H1 (cell line): Measurements from ENCODE around the gene OPN1MW3. TPM values are rescaled to one million over a fixed set of nuclear protein-coding genes. Genes with fewer than 3 reads are reported as not detected.
"Not testable (repeated sequence)": the region's sequence is repeated elsewhere in the genome, so short reads cannot be mapped to it uniquely, and the experiment has no call there.

ENCODE experiments used
- CTCF ChIA-PET: fragments of 300-600 bp; sonication (Branson Sonifier 250); formaldehyde crosslinking; loops from one replicate; lab custom pipeline; 2021; ENCODE audit not compliant: partially characterized antibody; lab: Charles Lee
- POLR2A ChIA-PET: fragments of 300-600 bp; sonication (Branson Sonifier 250); formaldehyde crosslinking; loops from one replicate; lab custom pipeline; 2021; ENCODE audit warnings: inconsistent platforms; ENCODE audit not compliant: partially characterized antibody; lab: Charles Lee
- DNase-seq, 2 experiments: peaks; one replicate each; pipeline versions ENCODE4 v3.0.0 to v3.0.0-alpha.2; 2010 to 2022; ENCODE audit warnings: low spot score in 2 of 2, low read depth in 1 of 2, mixed read lengths in 1 of 2
- FAIRE-seq: peaks from 2 replicates; lab custom pipeline; 2011; peaks lifted over from hg19 to GRCh38; lab: Jason Lieb, UNC
- H2AFZ ChIP-seq: 2 replicates; pipeline ENCODE4 v1.8.1; 2012; ENCODE audit warnings: low read length, inconsistent platforms
- H2AK5ac ChIP-seq: 2 replicates; pipeline ENCODE4 v1.6.1; 2013; ENCODE audit warnings: low read depth, low read length
- H2BK120ac ChIP-seq: replicated peaks from 2 replicates; pipeline ENCODE3; 2013; ENCODE audit warnings: low read depth, low read length, inconsistent platforms
- H2BK12ac ChIP-seq: 2 replicates; pipeline ENCODE4 v1.6.1; 2013; ENCODE audit warnings: low read depth, low read length
- H2BK15ac ChIP-seq: 2 replicates; pipeline ENCODE4 v1.6.1; 2013; ENCODE audit warnings: low read length
- H2BK20ac ChIP-seq: 2 replicates; pipeline ENCODE4 v1.6.1; 2013; ENCODE audit warnings: low read length
- H2BK5ac ChIP-seq: 2 replicates; pipeline ENCODE4 v1.6.1; 2013; ENCODE audit warnings: low read depth, low read length
- H3K14ac ChIP-seq: 2 replicates; pipeline ENCODE4 v1.6.1; 2013; ENCODE audit warnings: inconsistent platforms; ENCODE audit not compliant: insufficient read length
- H3K18ac ChIP-seq: 2 replicates; pipeline ENCODE4 v1.6.1; 2013; ENCODE audit warnings: low read length; ENCODE audit errors: extremely low read depth
- H3K23ac ChIP-seq: 2 replicates; pipeline ENCODE4 v1.6.1; 2013; ENCODE audit warnings: inconsistent platforms; ENCODE audit not compliant: insufficient read length
- H3K23me2 ChIP-seq: 2 replicates; pipeline ENCODE4 v1.6.1; 2013; ENCODE audit warnings: low read depth, low read length
- H3K27ac ChIP-seq: 2 replicates; pipeline ENCODE4 v1.6.1; 2011; ENCODE audit warnings: low read depth, low read length, inconsistent platforms
- H3K27me3 ChIP-seq, 4 experiments: replicated peaks in 1 of 4; 1 replicate in 1 of 4; 2 replicates in 3 of 4; pipeline versions ENCODE4 v1.6.1 to v1.8.1; 2011 to 2013; ENCODE audit warnings: low read length in 3 of 4, mild to moderate bottlenecking in 3 of 4, inconsistent platforms in 2 of 4, mixed read lengths in 2 of 4, moderate library complexity in 1 of 4; ENCODE audit not compliant: control insufficient read depth in 3 of 4, insufficient read depth in 3 of 4; ENCODE audit errors: extremely low read depth in 1 of 4
- H3K36me3 ChIP-seq, 4 experiments: 2 replicates each; pipeline versions ENCODE4 v1.6.1 to v1.8.1; 2011 to 2013; ENCODE audit warnings: mild to moderate bottlenecking in 4 of 4, low read length in 3 of 4, moderate library complexity in 2 of 4, control low read depth in 1 of 4, inconsistent platforms in 1 of 4; ENCODE audit not compliant: insufficient read depth in 4 of 4, control insufficient read depth in 2 of 4
- H3K4ac ChIP-seq: replicated peaks from 2 replicates; pipeline ENCODE3; 2013; ENCODE audit warnings: low read length, low read depth, mixed read lengths, inconsistent platforms; ENCODE audit not compliant: insufficient read length
- H3K4me1 ChIP-seq, 4 experiments: replicated peaks in 1 of 4; 1 replicate in 1 of 4; 2 replicates in 3 of 4; pipeline versions ENCODE4 v1.6.1 to v1.8.1; 2011 to 2013; ENCODE audit warnings: low read length in 3 of 4, inconsistent platforms in 2 of 4, mixed read lengths in 1 of 4; ENCODE audit not compliant: insufficient read depth in 4 of 4, control insufficient read depth in 3 of 4
- H3K4me2 ChIP-seq, 2 experiments: 2 replicates each; pipeline versions ENCODE4 v1.6.1 to v1.8.1; 2011 to 2013; ENCODE audit warnings: low read depth in 2 of 2, low read length in 2 of 2, control low read depth in 1 of 2, inconsistent platforms in 1 of 2, mild to moderate bottlenecking in 1 of 2; ENCODE audit not compliant: insufficient read depth in 1 of 2
- H3K4me3 ChIP-seq, 4 experiments: fragments of 200-600, 300-600 bp in 1 of 4; sonication (generic), shearing (Covaris generic), sonication (Bioruptor Twin) in 1 of 4; 2 replicates each; pipeline versions ENCODE4 v1.5.1 to v1.8.1; 2011 to 2016; ENCODE audit warnings: low read length in 4 of 4, low read depth in 3 of 4, control low read depth in 2 of 4, inconsistent platforms in 2 of 4, mild to moderate bottlenecking in 2 of 4, mixed read lengths in 1 of 4, moderate library complexity in 1 of 4; ENCODE audit not compliant: insufficient read depth in 2 of 4; ENCODE audit errors: extremely low read depth in 1 of 4
- H3K56ac ChIP-seq: replicated peaks from 2 replicates; pipeline ENCODE3; 2013; ENCODE audit warnings: low read depth, mild to moderate bottlenecking, mixed read lengths, low read length, inconsistent platforms; ENCODE audit not compliant: insufficient read length
- H3K79me1 ChIP-seq: 2 replicates; pipeline ENCODE4 v1.6.1; 2013; ENCODE audit warnings: low read depth, low read length, control low read depth
- H3K79me2 ChIP-seq, 2 experiments: 2 replicates each; pipeline versions ENCODE4 v1.6.1 to v1.8.1; 2012 to 2013; ENCODE audit warnings: low read length in 2 of 2, mild to moderate bottlenecking in 2 of 2, inconsistent platforms in 1 of 2; ENCODE audit not compliant: insufficient read depth in 2 of 2, control insufficient read depth in 1 of 2
- H3K9ac ChIP-seq, 4 experiments: replicated peaks in 1 of 4; 1 replicate in 1 of 4; 2 replicates in 3 of 4; pipeline versions ENCODE4 v1.6.1 to v1.8.1; 2011 to 2013; ENCODE audit warnings: low read depth in 3 of 4, low read length in 3 of 4, control low read depth in 2 of 4, mild to moderate bottlenecking in 2 of 4, moderate library complexity in 2 of 4, inconsistent platforms in 1 of 4; ENCODE audit errors: extremely low read depth in 1 of 4
- H3K9me3 ChIP-seq, 2 experiments: 2 replicates each; pipeline versions ENCODE4 v1.6.1 to v1.8.1; 2012 to 2013; ENCODE audit warnings: mild to moderate bottlenecking in 2 of 2, moderate library complexity in 2 of 2, control low read depth in 1 of 2, inconsistent platforms in 1 of 2, low read depth in 1 of 2, low read length in 1 of 2, mixed read lengths in 1 of 2; ENCODE audit not compliant: insufficient read depth in 2 of 2
- H4K20me1 ChIP-seq, 2 experiments: replicated peaks in 1 of 2; 2 replicates each; pipeline versions ENCODE3 to v1.8.1; 2011 to 2013; ENCODE audit warnings: inconsistent platforms in 2 of 2, low read length in 2 of 2, mild to moderate bottlenecking in 1 of 2; ENCODE audit not compliant: insufficient read depth in 2 of 2, control insufficient read depth in 1 of 2
- H4K5ac ChIP-seq: 2 replicates; pipeline ENCODE4 v1.6.1; 2013; ENCODE audit warnings: low read length, low read depth, mixed read lengths, inconsistent platforms; ENCODE audit not compliant: insufficient read length
- H4K8ac ChIP-seq: 2 replicates; pipeline ENCODE4 v1.8.0; 2013; ENCODE audit warnings: mild to moderate bottlenecking, moderate library complexity, low read length, inconsistent platforms; ENCODE audit not compliant: insufficient read depth; ENCODE audit errors: extremely low read depth
- H4K91ac ChIP-seq: replicated peaks from 2 replicates; pipeline ENCODE3; 2013; ENCODE audit warnings: low read length, mixed read lengths, inconsistent platforms; ENCODE audit not compliant: insufficient read length
- WGBS, 2 experiments: shearing (Covaris generic) in 1 of 2; methylation state at CpG; one replicate each; pipeline versions ENCODE4 v1.1.6 to v1.1.7; 2013 to 2015; ENCODE audit warnings: low lambda C conversion rate in 2 of 2, mixed read lengths in 2 of 2, inconsistent platforms in 1 of 2, low coverage in 1 of 2, missing lambda C conversion rate in 1 of 2; ENCODE audit not compliant: insufficient replicate concordance in 2 of 2, insufficient coverage in 1 of 2, insufficient read length in 1 of 2; ENCODE audit errors: extremely low coverage in 1 of 2, missing lambda C conversion rate in 1 of 2; 5-methylcytosine and 5-hydroxymethylcytosine counted together
- polyA plus RNA-seq, 7 experiments: library from polyadenylated mRNA; depleted of rRNA in 3 of 7; stranded (reverse) in 5 of 7; unstranded in 2 of 7; fragments of >200 nt in 5 of 7; fragments of 200-250 nt in 2 of 7; gene quantifications; 1 replicate in 5 of 7; 2 replicates in 1 of 7; 4 replicates in 1 of 7; pipeline versions ENCODE4 v1.2.1 to v1.2.3, GENCODE V29; 2011 to 2013; ENCODE audit warnings: missing spikeins in 2 of 7, mixed read lengths in 2 of 7
- total RNA-seq: library from RNA; stranded (reverse); fragmentation: NEBNext Ultra II Directional; extraction: Animal tissue kit (Norgen Biotek cat#: 25700); gene quantifications from 2 replicates; pipeline ENCODE4 v1.2.1, GENCODE V29; 2021

OPN1MW3 gene
- total and polyA plus RNA-seq, 2 of the 8 experiments (the other 6 are each of a cell fraction or from before 2014, with no cell fraction given) = not detected

GRCh38 chrX:154258711-154259110 lies 1.3 kb downstream of the OPN1MW3 start:
- H3K18ac ChIP-seq, H3K27ac ChIP-seq, H3K27me3 ChIP-seq, H4K20me1 ChIP-seq, H2BK12ac ChIP-seq, H3K79me1 ChIP-seq, DNase-seq, H4K5ac ChIP-seq, H2BK120ac ChIP-seq, H2AFZ ChIP-seq, H3K4ac ChIP-seq, H3K56ac ChIP-seq, H3K14ac ChIP-seq, H3K79me2 ChIP-seq, H3K36me3 ChIP-seq, H3K23me2 ChIP-seq, H2BK15ac ChIP-seq, FAIRE-seq, POLR2A ChIA-PET, H3K9me3 ChIP-seq, CTCF ChIA-PET, H3K23ac ChIP-seq, H4K8ac ChIP-seq, H3K4me3 ChIP-seq, H3K9ac ChIP-seq, H2AK5ac ChIP-seq, H3K4me1 ChIP-seq, H4K91ac ChIP-seq, H3K4me2 ChIP-seq, H2BK20ac ChIP-seq, H2BK5ac ChIP-seq: not testable (repeated sequence)
- WGBS, 2 experiments = no CpG with 5 or more reads among the region's 10 CpGs

GRCh38 chrX:154263072-154263471 lies 5.7 kb downstream of the OPN1MW3 start:
- no CpG with 5 or more reads among the region's 6 CpGs for WGBS, 2 experiments
- H3K36me3 ChIP-seq, H3K4ac ChIP-seq, H3K9me3 ChIP-seq, H3K4me2 ChIP-seq, H4K91ac ChIP-seq, CTCF ChIA-PET, H3K23me2 ChIP-seq, FAIRE-seq, H4K5ac ChIP-seq, H2BK120ac ChIP-seq, H3K27me3 ChIP-seq, H2BK15ac ChIP-seq, H3K14ac ChIP-seq, H4K8ac ChIP-seq, H3K79me2 ChIP-seq, DNase-seq, H3K18ac ChIP-seq, H3K27ac ChIP-seq, POLR2A ChIA-PET, H2BK20ac ChIP-seq, H3K56ac ChIP-seq, H3K79me1 ChIP-seq, H2BK12ac ChIP-seq, H3K9ac ChIP-seq, H2AK5ac ChIP-seq, H3K4me1 ChIP-seq, H4K20me1 ChIP-seq, H3K4me3 ChIP-seq, H3K23ac ChIP-seq, H2BK5ac ChIP-seq, H2AFZ ChIP-seq: not testable (repeated sequence)
